HG03460 (cell line): ENCODE results near the gene MTFR1L.

Experiments
- ATAC-seq: cut with Tn5 transposase; IDR thresholded peaks from one replicate; pipeline ENCODE4 v1.9.1; 2021; ENCODE audit not compliant: unreplicated experiment

Gene MTFR1L

DNA sequence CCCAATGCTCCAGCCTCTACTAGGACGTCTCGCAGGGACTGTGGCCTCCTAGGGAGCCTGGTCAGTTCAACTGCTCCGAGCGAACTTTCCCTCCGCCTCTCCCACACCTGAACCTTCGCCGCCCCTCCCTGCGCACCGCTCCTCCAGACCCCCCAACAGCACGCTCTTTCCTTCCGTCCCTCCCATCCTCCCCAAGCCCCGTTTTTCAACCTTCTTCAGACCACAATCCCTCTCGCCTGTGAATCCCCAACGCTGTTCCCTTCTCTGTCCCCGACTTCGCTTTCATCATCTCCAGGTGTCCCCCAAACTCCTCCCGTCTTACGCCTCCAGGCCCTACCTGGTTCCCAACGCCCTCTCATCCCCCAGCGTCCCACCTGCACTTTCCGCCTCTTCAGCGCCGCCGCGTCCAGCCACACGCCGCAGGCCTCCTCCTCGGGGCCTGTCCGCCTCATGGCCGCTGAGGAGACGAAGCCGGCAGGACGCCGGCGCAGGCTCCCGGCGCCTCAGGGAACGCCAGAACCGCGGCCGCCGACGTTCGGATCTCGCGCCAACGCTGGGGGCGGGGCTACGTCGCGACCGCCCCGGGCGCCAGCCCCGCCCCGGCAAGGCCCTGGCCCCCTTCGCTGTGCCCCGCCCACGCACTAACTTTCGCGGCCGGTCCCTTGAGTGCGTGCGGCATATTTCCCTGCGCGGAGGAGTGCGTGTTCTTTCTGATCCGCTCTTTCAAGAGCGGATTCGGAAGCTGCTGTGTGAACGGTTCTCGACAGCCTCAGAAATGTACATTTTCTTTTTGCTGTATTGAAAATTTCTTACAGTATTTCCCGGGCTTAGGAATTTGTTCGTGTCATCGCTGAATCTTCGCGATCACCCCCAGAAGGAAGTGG, 39.4 kb downstream of the MTFR1L start, which contains the start of gene AUNIP:
Gene AUNIP (minus strand): TSS at position 552 of the 884 bp plus-strand sequence. CDS start 100 bp downstream, at position 452.
- peak; percentile 78 for ATAC-seq

DNA sequence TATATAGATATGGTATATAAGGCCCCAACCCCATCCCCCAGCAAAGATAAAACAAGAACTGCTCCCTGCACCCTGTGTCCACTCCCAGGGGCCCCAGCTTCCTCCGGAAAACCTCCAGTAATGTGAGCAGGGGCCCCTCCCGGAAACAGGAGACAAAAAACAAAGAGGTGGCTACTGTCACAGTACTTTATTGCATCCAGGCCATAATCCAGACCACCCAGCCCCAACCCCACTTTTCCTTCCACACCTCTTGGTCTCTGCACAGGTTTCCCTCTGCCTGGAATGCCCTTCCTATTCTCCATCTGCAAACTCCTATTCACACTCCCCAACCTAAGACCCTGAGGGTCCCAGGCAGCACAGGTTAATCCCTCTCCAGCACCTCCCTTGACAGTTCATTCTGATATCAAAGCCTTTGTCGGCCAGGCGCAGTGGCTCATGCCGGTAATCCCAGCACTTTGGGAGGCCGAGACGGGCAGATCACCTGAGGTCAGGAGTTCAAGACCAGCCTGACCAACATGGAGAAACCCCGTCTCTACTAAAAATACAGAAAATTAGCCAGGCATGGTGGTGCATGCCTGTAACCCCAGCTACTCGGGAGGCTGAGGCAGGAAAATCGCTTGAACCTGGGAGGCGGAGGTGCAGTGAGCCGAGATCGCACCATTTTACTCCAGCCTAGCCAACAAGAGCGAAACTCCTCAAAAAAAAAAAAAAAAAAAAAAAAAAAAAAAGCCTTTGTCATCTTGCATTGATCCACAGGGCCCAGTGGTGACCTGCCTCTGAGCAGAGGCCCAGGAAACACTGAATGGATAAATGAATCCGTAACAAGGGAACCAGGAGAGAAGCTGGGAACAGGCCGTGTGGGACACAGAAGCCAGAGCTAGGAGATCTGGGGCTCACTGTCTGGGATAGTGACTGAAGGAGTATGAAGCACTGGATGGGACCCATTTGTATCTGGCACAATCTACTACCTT, 41.8 kb downstream of the MTFR1L start:
- ATAC-seq = no peak

DNA sequence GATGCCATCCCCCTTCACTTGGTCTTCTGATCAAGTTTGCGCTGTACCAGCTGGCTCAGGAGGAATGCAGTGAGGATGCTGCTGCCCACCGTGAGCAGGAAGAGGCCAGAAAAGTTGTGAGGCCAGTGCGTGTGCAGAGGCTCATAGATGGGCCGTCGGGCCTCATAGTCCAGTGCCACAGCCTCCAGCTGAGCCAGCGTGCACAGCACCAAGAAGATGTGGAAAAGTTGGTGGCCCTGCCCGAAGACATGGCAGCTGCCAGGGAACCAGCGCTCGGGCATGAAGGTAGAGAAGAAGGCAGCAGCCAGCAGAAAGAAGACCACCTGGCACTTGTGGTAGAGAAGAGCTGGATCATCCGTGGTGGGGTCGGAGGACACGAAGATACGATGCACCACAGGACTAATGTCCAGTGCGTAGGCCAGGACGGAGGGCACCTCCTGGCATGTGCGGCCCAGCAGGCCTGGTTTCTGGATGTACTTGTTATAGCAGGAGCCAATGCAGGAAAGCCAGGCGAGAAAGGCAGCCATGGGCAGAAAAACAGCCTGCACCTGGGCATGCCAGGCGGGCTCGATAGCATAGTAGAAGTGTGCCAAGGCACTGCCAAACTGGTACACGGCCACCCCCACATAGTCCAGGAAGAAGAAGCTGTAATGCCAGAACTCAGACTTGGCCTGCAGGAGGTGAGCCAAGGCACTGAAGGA, 43.2 kb downstream of the MTFR1L start:
- ATAC-seq = no peak

DNA sequence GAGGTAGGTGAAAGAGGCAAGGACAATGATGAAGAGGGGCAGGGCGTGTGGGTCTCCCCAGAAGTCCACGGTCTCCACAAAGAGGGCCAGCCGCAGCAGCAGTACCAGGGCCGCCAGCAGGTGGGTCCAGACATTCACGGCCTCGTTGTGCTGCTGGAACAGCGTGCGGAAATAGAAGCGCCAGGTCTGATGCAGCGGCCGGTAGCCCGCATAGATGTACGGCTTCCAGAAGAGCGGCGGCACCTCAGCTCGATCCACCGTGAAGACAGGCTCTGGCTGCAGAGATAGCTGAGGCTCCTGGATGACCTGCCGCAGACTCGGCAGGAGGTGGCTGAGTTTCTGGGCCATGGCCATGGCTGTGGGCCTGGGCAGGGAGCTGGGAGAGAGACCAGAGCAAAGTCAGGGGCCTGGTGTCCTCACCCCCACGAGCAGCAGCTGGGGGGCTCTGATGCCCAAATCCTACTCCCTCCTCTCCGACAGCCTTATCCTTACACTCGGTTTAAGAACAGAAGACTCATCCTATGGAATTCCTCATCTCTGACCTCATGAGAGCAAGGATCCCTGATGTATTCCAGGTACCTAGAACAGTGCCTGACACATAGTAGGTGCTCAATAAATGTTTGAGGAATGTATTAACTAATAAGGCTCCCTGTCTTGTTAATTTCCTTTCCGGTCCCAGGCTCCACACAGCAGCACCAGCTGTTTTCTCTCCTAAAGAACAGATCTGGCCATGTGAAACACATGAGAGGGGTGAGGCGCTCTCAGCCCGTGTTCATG, 43.9 kb downstream of the MTFR1L start:
- ATAC-seq = no peak

DNA sequence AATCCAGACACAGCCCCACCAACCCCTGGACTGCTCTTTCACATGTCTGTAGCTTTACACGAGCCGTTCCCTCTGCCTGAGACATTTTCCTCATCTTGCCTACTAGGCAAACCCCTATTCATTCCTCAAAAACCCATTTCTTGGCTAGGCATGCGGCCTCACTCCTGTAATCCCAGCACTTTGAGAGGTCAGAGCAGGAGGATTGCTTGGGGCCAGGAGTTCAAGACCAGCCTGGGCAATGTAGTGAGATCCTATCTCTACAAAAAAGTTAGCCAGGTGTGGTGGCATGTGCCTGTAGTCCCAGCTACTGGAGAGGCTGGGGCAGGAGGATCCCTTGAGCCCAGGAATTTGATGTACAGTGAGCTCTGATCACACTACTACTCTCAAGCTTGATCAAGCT, 44.7 kb downstream of the MTFR1L start:
- no peak for ATAC-seq

DNA sequence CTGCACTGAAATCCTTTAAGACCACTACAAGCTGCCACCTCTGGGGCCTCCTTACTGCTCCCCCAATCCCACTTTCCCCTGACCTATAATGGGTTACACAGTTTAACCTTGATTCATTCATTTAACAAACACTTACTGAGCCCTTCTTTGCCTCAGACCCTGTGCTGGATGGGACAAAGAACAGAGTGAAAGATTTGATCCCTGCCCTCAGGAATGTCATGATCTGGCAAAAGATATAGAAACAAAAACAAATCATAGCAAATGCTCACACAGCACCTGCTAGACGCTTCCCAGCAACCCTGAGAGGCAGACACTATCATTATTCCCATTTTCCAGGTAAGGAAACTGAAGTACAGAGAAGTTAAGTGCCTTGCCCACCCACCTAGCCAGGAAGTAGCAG, 46.5 kb downstream of the MTFR1L start:
- no peak for ATAC-seq

DNA sequence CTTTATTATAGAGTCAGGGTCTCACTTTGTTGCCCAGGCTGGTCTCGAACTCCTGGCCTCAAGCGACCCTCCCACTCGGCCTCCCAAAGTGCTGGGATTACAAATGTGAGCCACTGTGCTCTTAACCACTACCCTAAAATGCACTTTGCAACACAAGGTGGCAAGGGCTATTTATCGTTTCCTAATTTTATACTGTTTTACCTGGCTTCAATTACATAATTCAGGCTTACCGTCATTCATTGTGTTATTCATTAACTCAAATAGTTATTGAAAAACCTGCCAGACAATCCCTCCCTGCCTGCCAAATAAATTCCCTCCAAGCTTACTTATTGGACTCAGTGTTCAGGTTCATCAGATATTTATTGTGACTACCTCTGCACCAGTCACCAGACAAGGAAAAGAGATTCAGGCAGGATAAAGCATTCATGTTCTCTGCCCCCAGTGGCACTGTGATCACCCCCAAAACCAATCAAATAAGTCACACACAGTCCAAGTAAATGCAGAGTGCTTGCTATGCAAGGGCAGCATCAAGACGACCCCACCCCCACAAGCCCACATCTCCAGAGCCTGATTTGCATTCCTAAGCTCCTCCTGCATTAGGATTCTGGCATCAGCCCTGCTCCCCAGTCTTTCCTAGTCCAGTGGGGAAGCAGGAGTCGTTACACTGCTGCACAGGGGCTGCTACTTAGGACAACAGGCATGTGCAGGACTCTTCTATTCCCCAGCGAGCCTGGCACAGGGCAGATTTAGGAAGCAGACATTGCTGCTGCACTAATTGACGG, 47.6 kb downstream of the MTFR1L start:
- ATAC-seq = no peak

DNA sequence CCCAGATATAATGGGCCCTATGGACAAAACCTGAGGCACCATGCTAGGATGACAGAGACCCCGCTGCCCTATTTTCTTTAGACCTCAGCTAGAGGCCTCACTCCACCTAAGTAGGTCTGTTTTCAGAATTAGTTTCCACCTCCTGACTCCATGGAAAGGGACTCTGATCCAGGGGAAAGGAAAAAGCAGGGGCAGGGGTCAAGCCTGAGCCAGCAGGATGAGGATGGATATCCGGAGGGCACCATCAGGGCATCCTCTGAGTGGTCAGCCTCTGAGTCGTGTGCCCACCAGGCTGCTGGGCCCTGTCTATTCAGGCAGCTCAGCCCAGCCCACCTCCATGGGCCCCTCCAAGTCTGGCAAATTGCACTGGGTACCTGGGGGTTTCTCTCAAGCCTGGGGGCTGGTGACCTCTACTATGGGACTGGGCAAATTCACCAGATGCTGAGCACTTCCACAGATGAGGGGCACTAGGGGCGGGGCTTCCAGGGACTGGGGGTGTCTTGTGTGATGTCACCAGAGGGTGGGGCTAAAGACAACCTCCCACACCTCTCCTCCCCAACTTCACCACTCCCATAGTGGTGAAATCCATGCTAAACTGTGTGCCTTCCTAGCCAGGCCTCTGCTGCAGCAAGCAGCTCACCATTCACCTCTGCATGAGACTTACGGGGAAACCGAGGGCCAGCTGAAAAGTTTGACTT, 50.3 kb downstream of the MTFR1L start:
- ATAC-seq = no peak

DNA sequence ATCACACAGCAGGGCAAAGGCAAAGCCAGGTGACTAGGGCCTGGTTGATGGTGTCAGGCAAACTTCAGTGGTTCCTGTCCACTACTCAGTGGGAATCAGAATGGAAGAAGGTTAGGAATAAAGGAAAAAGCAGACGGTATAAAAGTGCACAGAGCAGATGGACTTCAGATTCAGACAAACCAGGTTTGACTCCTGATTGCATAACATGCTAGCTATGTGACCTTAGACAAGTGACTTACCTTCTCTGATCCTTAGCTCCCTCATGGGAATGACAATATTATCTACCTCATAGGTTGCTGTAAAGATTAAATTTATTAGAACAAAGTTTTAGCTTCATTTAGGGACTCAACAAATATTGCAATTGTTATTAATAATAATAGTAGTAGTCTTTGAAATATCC, 50.9 kb downstream of the MTFR1L start:
- ATAC-seq = no peak

DNA sequence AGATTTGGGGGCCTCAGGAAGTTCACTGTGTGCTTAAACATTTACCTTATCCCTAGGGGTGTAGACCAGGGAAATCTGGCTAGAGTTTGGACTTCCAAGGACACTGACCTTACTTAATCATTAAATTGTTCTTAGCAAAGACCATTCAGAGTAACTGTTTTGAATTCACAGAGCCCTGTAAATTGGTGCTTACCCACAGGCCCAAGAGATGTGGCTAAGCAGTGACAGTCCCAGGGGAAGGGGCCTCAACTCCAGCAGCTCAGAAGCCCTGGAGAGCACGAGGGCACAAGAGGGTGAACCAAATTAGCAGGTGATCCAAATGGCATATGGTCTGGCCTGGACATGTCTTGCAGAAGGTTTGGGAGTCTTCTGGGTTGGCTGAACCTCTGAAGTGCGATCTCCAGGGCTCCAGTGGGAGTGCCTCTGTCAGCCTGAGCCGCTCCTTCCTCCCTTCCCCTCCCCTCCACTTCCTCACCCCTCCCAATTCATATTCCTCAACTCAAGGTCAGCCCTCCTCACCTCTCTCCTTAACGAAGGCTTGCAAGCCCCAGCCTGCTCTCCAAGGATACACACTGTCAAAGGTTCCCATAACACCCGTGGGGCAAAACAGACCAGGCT, 51.4 kb downstream of the MTFR1L start:
- ATAC-seq = no peak

DNA sequence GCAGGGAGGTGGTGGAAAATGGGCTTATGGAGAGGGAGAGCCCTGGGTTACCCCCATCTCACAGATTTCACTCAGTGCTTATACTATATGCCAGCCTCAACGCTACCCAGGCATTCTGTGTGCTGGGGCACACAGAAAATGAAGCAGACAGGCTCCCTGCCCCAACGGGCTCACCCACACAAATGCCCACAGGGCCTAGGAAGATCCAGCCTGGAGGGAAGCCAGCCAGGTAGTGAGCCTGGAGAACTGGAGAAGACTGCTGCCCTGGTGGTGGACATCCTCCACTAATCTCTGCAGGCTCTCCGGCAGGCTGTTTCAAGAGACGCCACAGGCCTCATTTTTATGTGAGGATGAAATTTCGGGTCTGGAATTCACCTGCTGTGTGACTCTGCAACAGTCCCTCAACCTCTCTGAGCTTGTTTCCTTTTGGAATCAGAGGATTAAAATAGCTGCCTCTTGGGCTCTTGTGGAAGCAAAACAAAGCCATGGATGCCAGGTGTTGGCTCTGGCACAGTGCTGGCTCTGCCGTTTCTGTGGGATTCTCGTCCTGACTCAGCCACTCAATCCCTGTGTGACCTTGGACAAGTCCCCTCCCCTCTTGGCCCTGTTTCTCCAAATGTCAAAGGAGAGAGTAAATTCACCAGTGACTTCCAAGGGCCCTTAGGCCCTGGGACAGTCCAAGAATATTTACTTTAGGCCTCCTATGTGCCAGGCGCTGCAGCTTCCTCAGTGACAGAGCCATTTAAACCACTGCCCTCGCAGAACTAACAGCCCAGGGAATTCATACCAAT, 52.1 kb downstream of the MTFR1L start:
- no peak for ATAC-seq

DNA sequence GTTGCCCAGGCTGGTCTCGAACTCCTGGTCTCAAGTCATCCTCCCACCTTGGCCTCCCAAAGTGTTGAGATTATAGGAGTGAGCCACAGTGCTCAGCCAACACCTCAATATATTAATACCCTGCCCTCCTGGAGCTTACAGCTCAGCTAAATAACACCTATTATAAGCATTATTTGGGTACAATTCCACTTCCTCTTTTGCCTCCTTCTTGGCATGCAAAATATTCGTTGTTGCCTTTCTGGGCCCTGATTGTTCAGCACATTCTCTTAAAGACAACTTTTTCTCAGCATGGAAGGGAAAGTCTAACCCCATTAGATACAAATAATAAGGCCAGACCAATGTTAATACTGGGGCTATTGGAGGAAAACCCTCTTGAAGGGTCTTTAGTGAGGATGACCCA, 53.0 kb downstream of the MTFR1L start:
- no peak for ATAC-seq

DNA sequence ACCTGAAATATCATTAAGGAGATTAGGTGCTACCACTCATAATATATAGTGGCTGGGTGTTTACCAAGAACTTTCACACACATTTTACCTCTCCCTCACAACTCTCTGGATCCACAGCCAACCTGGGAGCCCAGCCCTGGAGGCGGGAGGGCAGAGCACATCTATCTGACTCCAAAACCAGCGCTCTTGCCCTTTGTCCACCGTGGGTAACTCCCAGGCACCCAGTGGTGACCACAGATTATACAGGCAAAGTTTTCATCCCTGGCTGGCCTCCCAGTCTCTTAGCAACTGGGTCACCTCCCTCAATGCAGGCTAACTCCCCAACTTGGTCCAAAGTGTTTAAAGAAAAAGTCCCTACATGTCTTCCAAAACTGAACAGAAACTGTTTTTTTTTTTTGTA, 53.4 kb downstream of the MTFR1L start:
- ATAC-seq = no peak

DNA sequence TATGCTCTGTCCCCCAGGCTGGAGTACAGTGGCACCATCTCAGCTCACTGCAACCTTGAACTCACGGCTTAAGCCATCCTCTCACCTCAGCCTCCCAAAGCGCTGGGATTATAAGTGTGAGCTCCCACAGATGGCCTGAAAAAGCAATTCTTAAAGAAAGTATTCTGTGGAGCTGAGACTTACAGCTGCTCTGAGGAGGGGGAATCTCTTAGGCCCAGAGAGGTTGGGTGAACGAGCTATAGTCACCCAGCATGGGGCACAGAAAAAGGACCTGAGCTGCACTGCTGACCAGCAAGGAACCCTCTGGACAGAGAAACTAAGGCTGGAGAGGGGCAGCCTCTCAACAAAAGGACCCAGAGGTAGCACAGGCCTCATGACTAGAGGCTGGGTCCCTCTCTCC, 54.5 kb downstream of the MTFR1L start:
- ATAC-seq = no peak

DNA sequence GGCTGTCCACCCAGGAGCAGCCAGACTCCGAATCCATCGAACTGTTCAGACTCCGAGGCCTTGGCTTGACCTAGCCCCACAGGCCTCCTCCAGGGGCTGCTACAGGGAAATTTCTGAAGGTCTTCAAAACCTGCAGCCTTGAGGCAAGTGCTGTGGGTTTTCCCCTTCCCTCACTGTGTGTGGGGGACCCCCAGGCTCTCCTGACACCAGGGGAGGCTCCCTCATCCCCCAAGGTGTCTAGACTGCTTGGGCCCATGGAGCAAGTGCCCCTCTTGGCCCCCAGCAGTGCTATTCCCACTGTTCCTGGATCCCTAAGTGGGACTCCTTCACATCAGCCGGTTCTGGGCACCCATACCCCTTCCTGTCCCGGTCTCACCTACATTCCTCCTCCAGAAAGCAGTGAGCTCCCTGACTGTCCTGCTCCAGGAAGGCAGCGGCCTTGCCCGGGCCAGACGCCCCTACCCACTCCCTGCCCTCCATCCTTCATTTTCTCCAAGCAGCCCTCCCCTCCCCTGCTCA, 54.9 kb downstream of the MTFR1L start:
- no peak for ATAC-seq

DNA sequence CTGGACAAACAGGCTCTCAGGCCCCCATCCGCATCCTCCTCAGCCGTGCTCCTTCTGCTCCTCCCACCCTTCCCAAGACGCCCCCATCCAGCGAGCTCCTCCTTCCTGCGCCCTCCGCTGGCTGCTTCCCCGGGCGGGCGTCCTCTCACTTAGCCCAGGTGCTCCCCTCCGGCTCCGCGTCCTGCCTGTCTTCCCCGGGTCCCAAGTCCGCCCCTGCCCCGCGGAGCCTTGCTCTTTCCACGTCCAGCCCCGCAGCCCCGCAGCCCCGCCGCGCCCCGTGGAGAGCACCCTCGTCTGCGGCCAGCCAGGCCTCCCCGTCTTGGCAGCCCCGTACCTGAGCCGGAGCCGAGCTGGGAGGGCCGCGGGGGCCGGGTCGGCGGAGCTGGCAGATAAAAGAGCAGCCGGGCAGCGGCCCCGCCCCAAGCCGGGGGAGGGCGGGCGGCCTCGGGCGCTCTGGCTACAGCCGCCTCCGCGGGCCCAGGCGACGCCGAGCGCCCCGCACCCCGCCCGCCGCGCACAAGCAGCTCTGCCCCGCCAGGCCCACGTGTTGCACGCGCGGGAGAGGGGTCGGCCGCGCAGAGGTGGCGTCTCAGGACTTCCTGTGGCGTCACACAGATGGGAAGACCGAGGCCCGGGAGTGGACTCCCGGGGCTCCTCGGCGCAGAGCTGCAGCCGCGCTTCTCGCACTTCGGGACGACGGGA, 55.6 kb downstream of the MTFR1L start, which contains the start of gene PAQR7:
Gene PAQR7 (minus strand): TSS at position 555 of the 702 bp plus-strand sequence. CDS start 11,869 bp downstream, outside the sequence.
- peak; percentile 54 for ATAC-seq
